Hepatocyte (in vitro differentiated cells): Measurements from ENCODE around the gene PPID. TPM values are rescaled to one million over a fixed set of nuclear protein-coding genes. Genes with fewer than 3 reads are reported as not detected.

ENCODE experiments used
- DNase-seq: peaks from one replicate; pipeline ENCODE4 v3.0.0-alpha.2; 2016; ENCODE audit warnings: low spot score
- H2AFZ ChIP-seq: fragments of 200-600 bp; sonication (generic); 2 replicates; pipeline ENCODE4 v1.6.0; 2016; ENCODE audit warnings: antibody characterized with exemption, mild to moderate bottlenecking
- H3K27ac ChIP-seq: fragments of 200-600 bp; sonication (generic); 2 replicates; pipeline ENCODE4 v1.5.1; 2016; ENCODE audit warnings: mild to moderate bottlenecking
- H3K27me3 ChIP-seq: fragments of 200-600 bp; sonication (generic); 2 replicates; pipeline ENCODE4 v1.6.1; 2016
- H3K36me3 ChIP-seq: fragments of 200-600 bp; sonication (generic); replicated peaks from 2 replicates; pipeline ENCODE4 v1.5.1; 2016; ENCODE audit warnings: low read depth; ENCODE audit not compliant: insufficient read depth
- H3K4me1 ChIP-seq: fragments of 200-600 bp; sonication (generic); 2 replicates; pipeline ENCODE4 v1.5.1; 2016; ENCODE audit warnings: mild to moderate bottlenecking, moderate library complexity; ENCODE audit not compliant: insufficient read depth
- H3K4me2 ChIP-seq: fragments of 200-600 bp; sonication (generic); 2 replicates; pipeline ENCODE4 v1.6.0; 2016
- H3K4me3 ChIP-seq: fragments of 200-600 bp; sonication (generic); 2 replicates; pipeline ENCODE4 v1.5.1; 2016; ENCODE audit warnings: mild to moderate bottlenecking
- H3K79me2 ChIP-seq: fragments of 200-600 bp; sonication (generic); 2 replicates; pipeline ENCODE4 v1.6.0; 2017; ENCODE audit warnings: mild to moderate bottlenecking
- H3K9me2 ChIP-seq: fragments of 200-600 bp; sonication (generic); replicated peaks from 2 replicates; pipeline ENCODE4 v1.6.0; 2017; ENCODE audit warnings: mild to moderate bottlenecking; ENCODE audit not compliant: insufficient read depth
- H3K9me3 ChIP-seq: fragments of 200-600 bp; sonication (generic); 2 replicates; pipeline ENCODE4 v1.5.1; 2016; ENCODE audit warnings: low read depth, mild to moderate bottlenecking
- H4K20me1 ChIP-seq: fragments of 200-600 bp; sonication (generic); 2 replicates; pipeline ENCODE4 v1.6.0; 2016; ENCODE audit warnings: mild to moderate bottlenecking; ENCODE audit not compliant: insufficient read depth, poor library complexity, severe bottlenecking
- EZH2 ChIP-seq: fragments of 200-600 bp; sonication (generic); IDR thresholded peaks from 2 replicates; pipeline ENCODE4 v1.6.1; 2016; ENCODE audit warnings: antibody characterized with exemption, mild to moderate bottlenecking, borderline replicate concordance
- EZH2phosphoT487 ChIP-seq: fragments of 200-600 bp; sonication (generic); IDR thresholded peaks from one replicate; pipeline ENCODE4 v1.6.1; 2018; ENCODE audit warnings: antibody characterized with exemption, mild to moderate bottlenecking, low read depth, moderate library complexity; ENCODE audit not compliant: unreplicated experiment, severe bottlenecking
- WGBS: methylation state at CpG from one replicate; pipeline ENCODE4 v1.1.6; 2016; ENCODE audit warnings: low lambda C conversion rate; ENCODE audit errors: missing lambda C conversion rate; 5-methylcytosine and 5-hydroxymethylcytosine counted together
- polyA plus RNA-seq: library from polyadenylated mRNA; unstranded; fragments of >200 nt; fragmentation: Nextera tagmentation; extraction: Ambion mirVana; gene quantifications from 2 replicates; pipeline ENCODE4 v1.2.1, GENCODE V29; 2016
- total RNA-seq: library from RNA; depleted of rRNA; stranded (reverse); fragments of >200 nt; gene quantifications from 2 replicates; pipeline ENCODE4 v1.2.3, GENCODE V29; 2014
- TF ChIP-seq, protein P1 (sequence below): fragments of 200-600 bp; sonication (generic); IDR thresholded peaks from 2 replicates; pipeline ENCODE4 v1.5.1; 2016; ENCODE audit warnings: antibody characterized with exemption, mild to moderate bottlenecking; ENCODE audit not compliant: poor library complexity

The PPID gene
- total and polyA plus RNA-seq, 2 experiments from 2014 or later, result 41.2 to 49.3 TPM

DNA sequence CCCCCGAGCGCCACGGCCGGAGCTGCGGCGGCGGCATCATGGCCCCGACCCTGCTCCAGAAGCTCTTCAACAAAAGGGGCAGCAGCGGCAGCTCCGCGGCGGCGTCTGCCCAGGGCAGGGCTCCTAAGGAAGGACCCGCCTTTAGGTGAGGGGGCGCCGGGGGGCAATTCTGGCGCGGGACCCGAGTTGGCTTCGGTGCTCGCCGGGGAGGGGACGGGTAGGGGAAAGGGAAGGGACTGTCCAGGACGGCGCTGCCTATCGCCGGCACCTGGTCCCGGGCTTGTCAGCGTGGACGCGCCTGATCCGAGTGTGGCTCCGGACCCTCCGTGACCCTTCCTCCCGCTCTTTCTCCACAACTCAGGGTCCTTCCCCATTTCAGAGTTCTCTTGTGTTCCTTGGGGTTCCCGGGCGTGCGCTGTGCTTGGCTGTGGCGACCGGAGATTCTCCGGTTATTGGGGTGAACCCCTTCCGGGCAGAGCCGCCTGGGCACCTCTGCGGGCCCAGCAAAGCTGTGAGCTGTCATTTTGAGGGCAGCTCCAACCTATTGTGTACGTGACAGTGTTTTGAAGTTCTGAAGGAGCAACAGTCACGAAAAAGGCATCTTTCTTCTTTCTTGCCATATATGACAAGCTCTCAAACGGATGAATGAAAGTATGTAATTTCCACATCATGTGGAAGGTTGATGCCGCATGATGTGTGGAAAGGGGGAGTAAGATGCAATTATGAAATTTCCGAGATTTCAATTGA is 46.2 kb upstream of the PPID start:
- H3K4me2 ChIP-seq, result peak overlapping the region; percentile 82
- H3K27me3 ChIP-seq, result no peaks in the 10 kb centered on the region
- 6% methylated on average over 20 of the region's 49 CpGs for WGBS
- H3K9me3 ChIP-seq, result no peaks in the 10 kb centered on the region
- peaks cover 49% of the 10 kb centered on the region for H3K79me2 ChIP-seq
- peak overlapping the region; percentile 86 for H3K4me3 ChIP-seq
- no peaks in the 10 kb centered on the region for H3K9me2 ChIP-seq
- no peaks in the 10 kb centered on the region for H4K20me1 ChIP-seq
- TF ChIP-seq, protein P1, sequence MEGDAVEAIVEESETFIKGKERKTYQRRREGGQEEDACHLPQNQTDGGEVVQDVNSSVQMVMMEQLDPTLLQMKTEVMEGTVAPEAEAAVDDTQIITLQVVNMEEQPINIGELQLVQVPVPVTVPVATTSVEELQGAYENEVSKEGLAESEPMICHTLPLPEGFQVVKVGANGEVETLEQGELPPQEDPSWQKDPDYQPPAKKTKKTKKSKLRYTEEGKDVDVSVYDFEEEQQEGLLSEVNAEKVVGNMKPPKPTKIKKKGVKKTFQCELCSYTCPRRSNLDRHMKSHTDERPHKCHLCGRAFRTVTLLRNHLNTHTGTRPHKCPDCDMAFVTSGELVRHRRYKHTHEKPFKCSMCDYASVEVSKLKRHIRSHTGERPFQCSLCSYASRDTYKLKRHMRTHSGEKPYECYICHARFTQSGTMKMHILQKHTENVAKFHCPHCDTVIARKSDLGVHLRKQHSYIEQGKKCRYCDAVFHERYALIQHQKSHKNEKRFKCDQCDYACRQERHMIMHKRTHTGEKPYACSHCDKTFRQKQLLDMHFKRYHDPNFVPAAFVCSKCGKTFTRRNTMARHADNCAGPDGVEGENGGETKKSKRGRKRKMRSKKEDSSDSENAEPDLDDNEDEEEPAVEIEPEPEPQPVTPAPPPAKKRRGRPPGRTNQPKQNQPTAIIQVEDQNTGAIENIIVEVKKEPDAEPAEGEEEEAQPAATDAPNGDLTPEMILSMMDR, result no peak
- TF ChIP-seq EZH2, result no peak
- no peak for TF ChIP-seq EZH2phosphoT487
- DNase-seq, result peak; percentile 40
- peak overlapping the region; percentile 52 for H2AFZ ChIP-seq
- peaks cover 7% of the 10 kb centered on the region for H3K4me1 ChIP-seq
- H3K36me3 ChIP-seq, result no peaks in the 10 kb centered on the region
- peak overlapping the region; percentile 94 for H3K27ac ChIP-seq

DNA sequence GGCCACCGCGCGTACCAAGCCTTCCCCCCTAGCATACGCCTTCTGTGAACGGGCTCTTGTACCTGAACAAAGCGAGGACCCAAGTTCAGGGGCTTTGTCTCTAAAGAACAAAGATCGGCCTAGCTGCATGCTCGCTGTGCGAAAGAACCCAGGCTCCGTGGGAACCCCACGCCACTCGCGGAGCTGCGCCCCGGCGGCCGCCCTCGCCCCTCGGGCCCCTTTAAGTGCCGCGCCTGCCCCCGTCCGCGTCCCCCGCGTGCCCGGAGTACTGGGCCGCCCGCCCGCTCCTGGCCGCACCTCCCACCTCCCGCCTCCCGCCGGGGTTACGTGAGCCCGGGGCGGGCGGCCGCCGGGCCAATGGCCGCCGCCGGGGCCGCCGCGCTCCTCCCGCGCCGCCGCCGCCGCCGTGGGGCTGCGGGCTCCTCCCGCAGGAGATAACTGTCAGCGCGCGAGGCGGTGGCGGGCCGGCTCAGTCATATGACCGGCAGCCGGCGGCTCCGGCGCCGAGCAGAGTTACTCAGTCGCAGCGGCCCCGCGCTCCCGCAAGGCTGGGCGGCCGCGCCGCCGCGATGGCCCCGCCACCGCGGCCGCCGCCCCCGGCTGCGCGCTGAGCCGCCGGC is 45.5 kb upstream of the PPID start, which contains the start of gene FNIP2:
FNIP2 (plus strand) TSS at position 472 of the 620 bp plus-strand sequence. CDS start 187 bp downstream, outside the sequence.
- under 1% methylated on average over 44 of the region's 88 CpGs for WGBS
- H3K27ac ChIP-seq, result peak within 1 kb of the TSS; percentile 94
- peaks cover 7% of the 10 kb centered on the region for H3K4me1 ChIP-seq
- peaks cover 42% of the 10 kb centered on the region for H3K79me2 ChIP-seq
- no peaks in the 10 kb centered on the region for H3K27me3 ChIP-seq
- H3K9me2 ChIP-seq, result no peaks in the 10 kb centered on the region
- no peaks in the 10 kb centered on the region for H4K20me1 ChIP-seq
- no peaks in the 10 kb centered on the region for H3K9me3 ChIP-seq
- peak; percentile 91 for DNase-seq
- no peaks in the 10 kb centered on the region for H3K36me3 ChIP-seq
- TF ChIP-seq EZH2phosphoT487 (no peak), EZH2 (no peak)
- TF ChIP-seq, protein P1, result no peak
- H2AFZ ChIP-seq, result peak within 1 kb of the TSS; percentile 89
- H3K4me2 ChIP-seq, result peak within 1 kb of the TSS; percentile 85
- H3K4me3 ChIP-seq, result peak within 1 kb of the TSS; percentile 86

DNA sequence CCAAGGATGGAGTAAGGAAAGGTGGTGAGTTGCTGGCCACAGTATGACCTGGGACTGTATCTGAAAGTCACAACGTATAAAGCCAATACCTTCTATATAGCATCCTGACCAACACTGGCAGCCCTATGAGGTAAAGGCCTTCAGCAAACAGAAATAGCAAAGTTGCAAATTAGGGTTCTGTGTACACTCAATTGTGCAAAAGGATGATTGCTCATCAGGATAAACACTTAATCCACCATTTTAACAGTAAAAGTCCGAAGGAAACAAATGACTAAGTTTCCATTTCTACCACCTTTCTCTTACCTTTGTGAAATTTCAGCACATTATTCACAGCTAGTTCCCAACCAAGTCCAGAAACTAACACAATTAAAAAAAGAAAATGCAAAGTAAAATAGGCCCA is 44.3 kb upstream of the PPID start:
- TF ChIP-seq EZH2 (no peak), EZH2phosphoT487 (no peak)
- TF ChIP-seq, protein P1, result no peak
- no peak overlapping the region for H3K27ac ChIP-seq
- no peaks in the 10 kb centered on the region for H3K9me3 ChIP-seq
- peak overlapping the region; percentile 85 for H3K4me2 ChIP-seq
- no peak for DNase-seq
- H3K27me3 ChIP-seq, result no peaks in the 10 kb centered on the region
- H3K79me2 ChIP-seq, result peaks cover 30% of the 10 kb centered on the region
- peaks cover 7% of the 10 kb centered on the region for H3K4me1 ChIP-seq
- no peaks in the 10 kb centered on the region for H3K9me2 ChIP-seq
- 37% methylated on average over 2 of the region's 2 CpGs for WGBS
- no peaks in the 10 kb centered on the region for H3K36me3 ChIP-seq
- peak overlapping the region; percentile 89 for H2AFZ ChIP-seq
- H3K4me3 ChIP-seq, result no peak overlapping the region
- no peaks in the 10 kb centered on the region for H4K20me1 ChIP-seq
